GM12865 (cell line): ENCODE results near the gene VWCE.
A peak's percentile ranks its signal among the peaks of the same experiment; 100 is the strongest.

ENCODE experiments used
- DNase-seq: peaks from one replicate; pipeline ENCODE4 v3.0.0; 2010; ENCODE audit warnings: low read depth
- H3K4me3 ChIP-seq: 2 replicates; pipeline ENCODE4 v1.5.1; 2011; ENCODE audit warnings: mild to moderate bottlenecking, low read depth, low read length, control low read depth
- CTCF ChIP-seq: IDR thresholded peaks from 2 replicates; pipeline ENCODE4 v1.5.1; 2011; ENCODE audit warnings: low read length, control low read depth, low read depth, inconsistent platforms; ENCODE audit not compliant: insufficient read depth; ENCODE audit errors: missing control alignments

Gene VWCE

DNA sequence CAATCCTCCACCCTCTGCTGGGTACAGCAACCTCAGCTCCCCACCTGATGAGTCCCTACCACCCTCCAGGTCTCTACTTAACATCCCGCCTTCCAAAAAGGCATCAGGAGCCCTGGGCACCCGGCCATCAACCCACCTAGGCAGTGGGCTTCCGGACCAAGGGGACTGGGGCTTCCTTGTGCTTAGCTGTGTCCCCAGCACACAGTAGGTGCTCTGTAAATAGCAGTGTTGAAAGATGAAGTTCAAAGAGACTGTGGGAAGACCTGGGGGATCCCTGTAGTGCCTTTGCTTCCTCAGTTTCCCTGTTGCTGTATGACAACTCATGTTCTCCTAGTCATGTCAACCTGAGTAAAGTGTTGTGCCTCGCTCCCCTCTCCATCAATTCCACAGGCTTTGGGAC, 21.0 kb downstream of the VWCE start:
- H3K4me3 ChIP-seq, result no peak overlapping the region
- no peak for TF ChIP-seq CTCF
- DNase-seq, result no peak

DNA sequence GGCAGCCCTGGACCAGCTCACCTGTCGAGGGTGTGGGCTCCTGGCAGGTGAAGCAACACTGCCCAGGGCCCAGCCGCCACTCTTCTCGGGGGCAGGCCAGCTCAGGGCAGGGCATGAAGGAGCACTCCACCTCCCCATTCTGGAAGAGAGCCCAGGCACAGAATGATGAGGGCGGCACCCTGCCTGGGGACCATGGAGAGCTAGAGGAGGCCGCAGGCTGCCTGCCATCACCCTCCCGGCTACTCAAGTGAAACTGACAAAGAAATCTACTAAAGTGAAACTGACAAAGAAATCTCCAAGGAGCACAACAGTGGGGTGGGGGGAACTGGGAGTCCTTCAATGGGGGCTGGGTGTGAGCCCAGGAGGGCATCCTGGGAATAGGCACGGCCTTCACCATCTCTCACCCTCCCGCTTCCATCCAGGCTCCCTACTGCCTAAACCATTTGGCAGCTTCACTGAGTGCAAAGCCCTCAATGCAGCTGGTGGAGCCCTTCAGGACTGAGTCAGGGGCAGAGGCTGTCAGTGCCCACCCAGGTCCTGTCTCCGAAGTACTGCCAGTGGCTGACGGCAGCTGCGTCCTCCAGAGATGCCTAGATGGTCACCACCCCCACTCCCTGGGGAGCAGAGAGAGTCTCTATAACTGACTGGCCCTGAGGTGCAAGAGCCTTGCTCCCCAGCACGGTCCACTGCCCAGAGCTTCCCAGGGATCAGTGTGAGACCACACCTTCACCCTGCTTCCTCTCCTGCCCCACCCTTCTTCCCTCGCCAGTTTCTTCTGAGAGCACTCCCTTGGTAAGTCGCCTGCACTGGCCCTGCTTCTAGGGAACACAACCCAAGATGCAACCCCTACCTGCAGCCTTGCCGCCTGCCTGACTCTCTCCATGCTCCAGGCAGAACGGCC, 21.7 kb downstream of the VWCE start:
- DNase-seq, result no peak
- no peak for TF ChIP-seq CTCF
- no peak overlapping the region for H3K4me3 ChIP-seq

DNA sequence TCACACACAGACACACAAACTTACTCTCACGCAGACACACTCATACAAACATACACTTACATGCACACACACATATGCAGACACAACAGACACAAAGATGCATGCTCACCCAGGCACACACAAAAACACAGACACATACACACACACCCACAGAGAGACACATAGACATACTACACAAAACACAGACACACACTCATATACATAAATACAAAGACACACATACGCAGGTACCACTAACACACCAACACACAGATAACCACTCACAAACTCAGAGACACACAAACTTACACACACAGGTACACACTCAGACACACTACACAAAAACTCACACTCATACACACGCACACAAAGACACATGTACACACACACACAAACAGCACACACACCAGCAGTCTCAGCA, 22.4 kb downstream of the VWCE start:
- no peak for DNase-seq
- H3K4me3 ChIP-seq, result no peak overlapping the region
- no peak for TF ChIP-seq CTCF

GRCh38 chr11:61270354-61271076, 24.6 kb downstream of the VWCE start:
- no peak for TF ChIP-seq CTCF
- no peak overlapping the region for H3K4me3 ChIP-seq
- DNase-seq, result peak; percentile 22

- DNase-seq, result no peak
- H3K4me3 ChIP-seq, result no peak overlapping the region
- no peak for TF ChIP-seq CTCF
Measured at GRCh38 chr11:61268588-61269250, 26.4 kb downstream of the VWCE start.

DNA sequence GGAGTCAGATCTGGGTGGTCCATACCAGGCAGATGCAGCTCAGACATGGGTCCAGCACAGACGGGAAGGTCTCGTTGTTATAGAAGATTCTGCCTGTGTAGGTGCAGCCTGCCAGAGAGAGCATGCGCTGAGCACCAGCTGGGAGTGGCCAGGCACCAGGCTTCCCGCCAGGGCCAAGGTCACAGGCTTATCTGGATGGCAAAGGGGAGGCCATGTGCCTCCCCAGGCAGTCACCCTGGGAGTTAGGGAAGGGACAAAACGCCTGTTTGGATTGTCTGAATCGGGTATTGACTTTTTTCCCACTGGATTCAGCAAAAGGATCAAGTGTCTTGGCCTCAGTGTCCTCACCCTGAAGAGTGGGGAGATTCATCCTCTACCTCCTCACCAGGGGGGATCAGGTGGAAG, 27.7 kb downstream of the VWCE start:
- DNase-seq, result no peak
- no peak overlapping the region for H3K4me3 ChIP-seq
- TF ChIP-seq CTCF, result no peak
